B cell (primary cell): ENCODE data around the gene GPX6. TPM values are rescaled to one million over a fixed set of nuclear protein-coding genes. Genes with fewer than 3 reads are reported as not detected.

Experiments
- ATAC-seq: fragments of 200-7000 bp; cut with Tn5 transposase; one replicate; pipeline ENCODE4 v1.10.0; 2021; ENCODE audit warnings: low read depth, mild to moderate bottlenecking, moderate number of reproducible peaks, moderate library complexity
- CTCF ChIA-PET: fragments of 350-600 bp; sonication (Branson Sonifier 250); formaldehyde crosslinking; loops from one replicate; lab custom pipeline; 2021; ENCODE audit warnings: antibody characterized with exemption, inconsistent platforms; lab: Charles Lee
- POLR2A ChIA-PET: fragments of 350-600 bp; sonication (Branson Sonifier 250); formaldehyde crosslinking; loops from one replicate; lab custom pipeline; 2021; ENCODE audit warnings: antibody characterized with exemption; lab: Charles Lee
- DNase-seq: peaks from one replicate; pipeline ENCODE4 v3.0.0; 2013
- H2AFZ ChIP-seq: 2 replicates; pipeline ENCODE4 v1.6.1; 2012; ENCODE audit warnings: mild to moderate bottlenecking, low read depth, low read length; ENCODE audit not compliant: insufficient read depth, poor library complexity, severe bottlenecking
- H3K27ac ChIP-seq, 2 donors: 1 replicate in 1 of 2; 2 replicates in 1 of 2; pipeline ENCODE4 v1.5.1; 2012 to 2013; ENCODE audit warnings: low read length in 2 of 2, mild to moderate bottlenecking in 2 of 2, moderate library complexity in 1 of 2
- H3K27me3 ChIP-seq, 4 experiments: fragments of 200-600 bp in 1 of 4; sonication (generic) in 1 of 4; replicated peaks in 1 of 4; 1 replicate in 2 of 4; 2 replicates in 2 of 4; pipeline versions ENCODE4 v1.6.1 to v1.7.0; 2013 to 2016; ENCODE audit warnings: low read length in 3 of 4, mild to moderate bottlenecking in 2 of 4, mixed read lengths in 1 of 4, moderate library complexity in 1 of 4; ENCODE audit not compliant: insufficient read depth in 4 of 4, control insufficient read depth in 3 of 4; ENCODE audit errors: control extremely low read depth in 1 of 4
- H3K36me3 ChIP-seq, 2 experiments: replicated peaks in 1 of 2; 1 replicate in 1 of 2; 2 replicates in 1 of 2; pipeline versions ENCODE4 v1.6.1 to v1.7.1; 2013; ENCODE audit warnings: low read length in 1 of 2; ENCODE audit not compliant: insufficient read depth in 2 of 2, control insufficient read depth in 1 of 2; ENCODE audit errors: control extremely low read depth in 1 of 2, extremely low read depth in 1 of 2
- H3K4me1 ChIP-seq, 2 donors: fragments of 200-600 bp in 1 of 2; sonication (generic) in 1 of 2; 1 replicate in 1 of 2; 2 replicates in 1 of 2; pipeline versions ENCODE4 v1.5.1 to v1.6.1; 2013 to 2017; ENCODE audit warnings: low read length in 2 of 2; ENCODE audit not compliant: control insufficient read depth in 2 of 2, insufficient read depth in 2 of 2
- H3K4me2 ChIP-seq: replicated peaks from 2 replicates; pipeline ENCODE3; 2012; ENCODE audit warnings: mild to moderate bottlenecking, low read depth, low read length; ENCODE audit not compliant: poor library complexity, severe bottlenecking
- H3K4me3 ChIP-seq, 5 experiments: fragments of 200-600 bp in 1 of 5; sonication (generic) in 1 of 5; 1 replicate in 3 of 5; 2 replicates in 2 of 5; pipeline versions ENCODE4 v1.5.1 to v1.7.0; 2011 to 2016; ENCODE audit warnings: low read length in 4 of 5, mild to moderate bottlenecking in 4 of 5, low read depth in 2 of 5, control low read depth in 1 of 5, moderate library complexity in 1 of 5; ENCODE audit not compliant: insufficient read depth in 1 of 5; ENCODE audit errors: control extremely low read depth in 1 of 5, extremely low read depth in 1 of 5
- H3K79me2 ChIP-seq: fragments of 200-600 bp; sonication (generic); one replicate; pipeline ENCODE4 v1.6.0; 2016; ENCODE audit warnings: low read length; ENCODE audit not compliant: control insufficient read depth, insufficient read depth
- H3K9ac ChIP-seq: fragments of 200-600 bp; sonication (generic); 2 replicates; pipeline ENCODE4 v1.6.1; 2017; ENCODE audit warnings: mild to moderate bottlenecking, low read length, moderate library complexity
- H3K9me3 ChIP-seq, 3 donors: one replicate each; pipeline versions ENCODE4 v1.6.1 to v1.7.1; 2013; ENCODE audit warnings: low read length in 2 of 3; ENCODE audit not compliant: control insufficient read depth in 2 of 3, insufficient read depth in 1 of 3; ENCODE audit errors: control extremely low read depth in 1 of 3
- H4K20me1 ChIP-seq: 2 replicates; pipeline ENCODE4 v1.6.0; 2012; ENCODE audit warnings: mild to moderate bottlenecking, low read length; ENCODE audit not compliant: insufficient read depth, control insufficient read depth, poor library complexity, severe bottlenecking
- H3K27ac Mint-ChIP-seq: one replicate; pipeline ENCODE4 v1.8.0; 2021; ENCODE audit warnings: mixed read lengths
- H3K27me3 Mint-ChIP-seq: one replicate; pipeline ENCODE4 v1.8.0; 2021; ENCODE audit warnings: mixed read lengths
- H3K4me1 Mint-ChIP-seq: one replicate; pipeline ENCODE4 v1.8.0; 2021; ENCODE audit warnings: mixed read lengths
- H3K4me3 Mint-ChIP-seq: one replicate; pipeline ENCODE4 v1.8.0; 2021; ENCODE audit warnings: mixed read lengths
- H3K9me3 Mint-ChIP-seq: one replicate; pipeline ENCODE4 v1.8.0; 2022; ENCODE audit warnings: mixed read lengths; ENCODE audit not compliant: insufficient read depth
- EZH2 ChIP-seq: IDR thresholded peaks from 2 replicates; pipeline ENCODE4 v1.6.1; 2012; ENCODE audit warnings: borderline replicate concordance, low read depth, mild to moderate bottlenecking, moderate library complexity, low read length; ENCODE audit not compliant: insufficient read depth, poor library complexity, severe bottlenecking
- WGBS: methylation state at CpG from one replicate; pipeline ENCODE4 v1.1.5; 2013; ENCODE audit warnings: missing lambda C conversion rate; ENCODE audit not compliant: insufficient coverage; 5-methylcytosine and 5-hydroxymethylcytosine counted together
- intact Hi-C: fragments of 100-400 bp; cut with micrococcal nuclease; formaldehyde crosslinking; loops from one replicate; pipeline ENCODE4 v1.10.0; 2022
- polyA plus RNA-seq: library from polyadenylated mRNA; depleted of rRNA; stranded (reverse); fragments of >200 nt; gene quantifications from 2 replicates; pipeline ENCODE4 v1.2.3, GENCODE V29; 2012
- total RNA-seq, 2 donors: library from RNA; stranded (reverse); fragments of 120-200 nt in 1 of 2; gene quantifications; 1 replicate in 1 of 2; 2 replicates in 1 of 2; pipeline versions ENCODE4 v1.2.3 to v1.2.4, GENCODE V29; 2013 to 2022
- TF ChIP-seq, protein P1 (sequence below): fragments of 200-600 bp; IDR thresholded peaks from one replicate; pipeline ENCODE4 v1.8.0; 2022; ENCODE audit warnings: antibody characterized with exemption, mild to moderate bottlenecking

The GPX6 gene
- total and polyA plus RNA-seq, 2 donors (not counting 1 experiment from before 2014, with no cell fraction given): not detected

DNA sequence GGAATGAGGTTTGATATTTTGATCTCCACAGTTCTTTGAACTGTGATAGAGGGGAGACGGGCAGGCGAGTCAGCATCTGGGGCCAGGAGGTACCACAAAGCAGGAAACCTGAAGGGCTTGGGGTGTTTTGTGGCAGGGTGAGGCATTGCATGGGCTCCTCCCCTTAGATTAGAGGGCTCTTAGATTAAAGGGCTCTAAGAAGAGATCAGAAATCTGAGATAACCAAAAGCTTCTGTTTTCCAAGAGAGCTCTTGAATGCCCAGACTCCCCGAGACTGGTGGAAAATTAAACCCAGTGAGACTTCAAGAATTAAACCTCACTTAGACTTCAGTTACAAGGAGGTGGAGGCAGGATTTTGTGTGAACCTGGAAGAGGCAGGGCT lies 7.6 kb upstream of the GPX6 start:
- H3K27me3 ChIP-seq: peaks cover 0 to 52% (median 21%) of the 10 kb centered on the region in 4 experiments
- intact Hi-C loops: no loop called here
- Mint-ChIP-seq H3K27ac (no peak overlapping the region), H3K9me3 (peaks cover 2% of the 10 kb centered on the region), H3K4me1 (no peaks in the 10 kb centered on the region), H3K4me3 (no peak overlapping the region), H3K27me3 (peaks cover 65% of the 10 kb centered on the region)
- no peak for TF ChIP-seq EZH2
- TF ChIP-seq, protein P1, sequence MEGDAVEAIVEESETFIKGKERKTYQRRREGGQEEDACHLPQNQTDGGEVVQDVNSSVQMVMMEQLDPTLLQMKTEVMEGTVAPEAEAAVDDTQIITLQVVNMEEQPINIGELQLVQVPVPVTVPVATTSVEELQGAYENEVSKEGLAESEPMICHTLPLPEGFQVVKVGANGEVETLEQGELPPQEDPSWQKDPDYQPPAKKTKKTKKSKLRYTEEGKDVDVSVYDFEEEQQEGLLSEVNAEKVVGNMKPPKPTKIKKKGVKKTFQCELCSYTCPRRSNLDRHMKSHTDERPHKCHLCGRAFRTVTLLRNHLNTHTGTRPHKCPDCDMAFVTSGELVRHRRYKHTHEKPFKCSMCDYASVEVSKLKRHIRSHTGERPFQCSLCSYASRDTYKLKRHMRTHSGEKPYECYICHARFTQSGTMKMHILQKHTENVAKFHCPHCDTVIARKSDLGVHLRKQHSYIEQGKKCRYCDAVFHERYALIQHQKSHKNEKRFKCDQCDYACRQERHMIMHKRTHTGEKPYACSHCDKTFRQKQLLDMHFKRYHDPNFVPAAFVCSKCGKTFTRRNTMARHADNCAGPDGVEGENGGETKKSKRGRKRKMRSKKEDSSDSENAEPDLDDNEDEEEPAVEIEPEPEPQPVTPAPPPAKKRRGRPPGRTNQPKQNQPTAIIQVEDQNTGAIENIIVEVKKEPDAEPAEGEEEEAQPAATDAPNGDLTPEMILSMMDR: no peak
- no peaks in the 10 kb centered on the region for H3K9me3 ChIP-seq
- no peak overlapping the region for H3K4me3 ChIP-seq
- ChIA-PET POLR2A (no interaction called here), CTCF (no interaction called here)
- WGBS: 0% methylated on average over 2 of the region's 3 CpGs
- no peak for ATAC-seq
- H2AFZ ChIP-seq: no peak overlapping the region
- no peak overlapping the region for H3K9ac ChIP-seq
- no peaks in the 10 kb centered on the region for H3K36me3 ChIP-seq
- H3K4me2 ChIP-seq: no peak overlapping the region
- H3K4me1 ChIP-seq: no peaks in the 10 kb centered on the region
- no peak for DNase-seq
- H3K79me2 ChIP-seq: no peaks in the 10 kb centered on the region
- no peak overlapping the region for H3K27ac ChIP-seq
- no peaks in the 10 kb centered on the region for H4K20me1 ChIP-seq

DNA sequence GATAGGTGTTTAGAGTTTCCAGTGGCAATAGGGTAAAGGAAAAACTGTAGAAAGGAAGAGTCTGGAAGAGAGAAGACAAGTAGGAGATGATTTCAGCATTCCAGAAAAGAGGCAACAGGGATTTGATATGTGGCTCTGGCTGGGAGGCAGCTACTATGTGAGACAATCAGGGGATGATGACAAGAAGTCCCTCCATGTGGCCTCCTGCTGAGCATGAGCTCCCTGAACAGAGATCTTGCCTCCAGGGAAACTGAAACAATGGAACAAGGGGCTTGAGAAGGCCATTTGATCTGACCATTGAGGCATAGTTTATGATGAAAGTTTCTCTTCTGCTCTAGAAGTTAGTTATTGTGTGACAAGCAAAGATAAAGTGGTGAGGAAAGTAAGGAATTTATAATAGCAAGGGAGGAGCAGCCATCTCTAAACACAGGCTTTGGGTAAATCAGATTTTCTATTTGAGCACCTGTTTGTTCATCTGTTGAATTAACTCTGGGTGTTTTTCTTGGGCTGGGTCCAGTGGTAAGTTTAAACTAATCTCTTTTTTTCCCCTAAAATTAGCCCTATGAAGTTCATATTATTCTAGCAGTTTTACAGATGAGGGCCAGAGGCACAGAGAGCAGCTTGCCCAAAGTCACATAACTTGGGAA lies 7.1 kb upstream of the GPX6 start:
- Histone ChIP-seq H2AFZ (no peak overlapping the region), H3K27ac (no peak overlapping the region), H3K36me3 (no peaks in the 10 kb centered on the region), H3K4me2 (no peak overlapping the region), H3K9ac (no peak overlapping the region), H3K27me3 (peaks cover 0 to 56% (median 21%) of the 10 kb centered on the region in 4 experiments), H3K9me3 (no peaks in the 10 kb centered on the region), H3K79me2 (no peaks in the 10 kb centered on the region), H4K20me1 (no peaks in the 10 kb centered on the region), H3K4me1 (no peaks in the 10 kb centered on the region), H3K4me3 (no peak overlapping the region)
- POLR2A ChIA-PET: no interaction called here
- DNase-seq (no peak), ATAC-seq (no peak)
- Mint-ChIP-seq H3K9me3 (peaks cover 2% of the 10 kb centered on the region), H3K4me1 (no peaks in the 10 kb centered on the region), H3K27me3 (peaks cover 64% of the 10 kb centered on the region), H3K4me3 (no peak overlapping the region), H3K27ac (no peak overlapping the region)
- CTCF ChIA-PET: no interaction called here
- intact Hi-C loops: no loop called here
- no peak for TF ChIP-seq EZH2
- TF ChIP-seq, protein P1: no peak
